GM18519 (cell line): ENCODE data around the gene ATG10.
A peak's percentile ranks its signal among the peaks of the same experiment; 100 is the strongest.
"Not testable (repeated sequence)": the region's sequence is repeated elsewhere in the genome, so short reads cannot be mapped to it uniquely, and the experiment has no call there.

Experiments used
- ATAC-seq: cut with Tn5 transposase; IDR thresholded peaks from one replicate; pipeline ENCODE4 v1.9.1; 2021; ENCODE audit warnings: mild to moderate bottlenecking, moderate library complexity; ENCODE audit not compliant: unreplicated experiment, low FRiP score

The ATG10 gene

GRCh38 chr5:82208371-82208770 lies 236.5 kb downstream of the ATG10 start:
- no peak for ATAC-seq

GRCh38 chr5:82211855-82212572 lies 240.2 kb downstream of the ATG10 start:
- ATAC-seq = no peak

GRCh38 chr5:82217917-82218316 lies 246.1 kb downstream of the ATG10 start:
- ATAC-seq = no peak

GRCh38 chr5:82218374-82219156 lies 246.7 kb downstream of the ATG10 start:
- ATAC-seq = no peak

GRCh38 chr5:82221020-82221419 lies 249.2 kb downstream of the ATG10 start:
- no peak for ATAC-seq

GRCh38 chr5:82222597-82223574 lies 251.1 kb downstream of the ATG10 start:
- no peak for ATAC-seq

- no peak for ATAC-seq
Measured at GRCh38 chr5:82225525-82226172, 253.8 kb downstream of the ATG10 start.

GRCh38 chr5:82234885-82235284 lies 263.1 kb downstream of the ATG10 start:
- no peak for ATAC-seq

- no peak for ATAC-seq
Measured at GRCh38 chr5:82244151-82244550, 272.3 kb downstream of the ATG10 start.

- ATAC-seq = no peak
Measured at GRCh38 chr5:82244854-82245635, 273.2 kb downstream of the ATG10 start.

- ATAC-seq = no peak
Measured at GRCh38 chr5:82246960-82247574, 275.2 kb downstream of the ATG10 start.

- ATAC-seq = no peak
Measured at GRCh38 chr5:82252744-82253143, 280.9 kb downstream of the ATG10 start.

GRCh38 chr5:82255844-82256243 lies 284.0 kb downstream of the ATG10 start:
- no peak for ATAC-seq

GRCh38 chr5:82257247-82257646 lies 285.4 kb downstream of the ATG10 start:
- no peak for ATAC-seq

GRCh38 chr5:82257729-82258128 lies 285.9 kb downstream of the ATG10 start:
- ATAC-seq = no peak

- ATAC-seq = peak; percentile 47
Measured at GRCh38 chr5:82259172-82259800, 287.5 kb downstream of the ATG10 start.

- ATAC-seq = no peak
Measured at GRCh38 chr5:82265047-82265446, 293.2 kb downstream of the ATG10 start.

- ATAC-seq = not testable (repeated sequence)
Measured at GRCh38 chr5:82267297-82267933, 295.6 kb downstream of the ATG10 start.
